Fibroblast of skin of back (primary cell): ENCODE data around the gene DTNA.

ENCODE experiments used
- DNase-seq: peaks from one replicate; pipeline ENCODE4 v3.0.0-alpha.2; 2013

Gene DTNA

DNA sequence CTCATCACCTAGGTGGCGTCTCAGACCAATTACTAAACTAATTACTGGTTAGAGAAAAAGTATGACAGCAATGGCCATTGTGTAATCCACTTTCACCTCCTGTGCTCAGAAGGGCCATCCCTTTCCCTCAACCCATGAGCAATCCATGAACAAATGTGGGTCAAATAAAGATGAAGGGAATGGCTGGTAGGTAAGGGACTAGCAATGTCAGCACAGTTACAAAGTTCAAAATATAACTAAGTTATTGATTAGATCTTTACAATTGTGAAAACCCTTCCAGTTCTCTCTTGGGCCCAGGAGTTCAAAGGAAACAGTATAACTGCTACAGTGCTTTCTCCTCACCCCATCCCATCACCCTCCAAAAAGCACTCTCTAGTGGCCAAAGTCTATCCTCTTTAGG is 98.3 kb downstream of the DTNA start:
- no peak for DNase-seq

- peak; percentile 18 for DNase-seq
Measured at GRCh38 chr18:34809451-34810072, 99.5 kb downstream of the DTNA start.

- DNase-seq, result no peak
Measured at GRCh38 chr18:34816183-34816582, 106.1 kb downstream of the DTNA start.

- DNase-seq, result no peak
Measured at GRCh38 chr18:34817636-34818035, 107.5 kb downstream of the DTNA start.

GRCh38 chr18:34818064-34818463 is 108.0 kb downstream of the DTNA start:
- DNase-seq, result no peak

DNA sequence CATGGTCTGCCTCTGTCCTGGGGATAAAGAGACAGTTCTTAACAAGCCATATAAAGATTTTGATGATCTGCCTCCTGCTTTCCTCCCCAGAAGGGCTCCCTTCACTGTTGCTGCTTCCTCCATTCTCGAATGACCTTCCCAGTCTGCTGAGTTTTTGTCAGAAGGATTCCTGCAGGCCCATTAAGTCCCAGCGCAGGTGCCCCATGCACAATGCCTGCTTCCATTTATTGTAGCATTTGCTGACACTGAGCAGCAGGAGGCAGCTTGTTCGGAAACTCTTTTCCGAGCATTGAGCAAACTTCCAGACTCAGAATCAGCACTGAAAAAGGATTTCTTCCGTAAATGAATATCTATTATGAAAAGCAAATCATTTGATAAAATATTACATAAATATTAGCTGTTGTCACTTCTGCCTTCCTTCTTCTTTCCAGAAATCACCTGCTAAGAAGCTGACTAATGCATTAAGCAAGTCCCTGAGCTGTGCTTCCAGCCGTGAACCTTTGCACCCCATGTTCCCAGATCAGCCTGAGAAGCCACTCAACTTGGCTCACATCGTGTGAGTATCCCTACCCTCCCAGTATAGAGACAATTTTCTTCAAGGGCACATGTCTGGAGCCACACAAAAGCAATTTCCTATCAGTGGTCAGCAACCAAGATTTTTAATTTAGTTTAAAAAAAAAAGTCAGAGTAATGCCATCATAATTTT is 110.4 kb downstream of the DTNA start:
- DNase-seq, result no peak

DNA sequence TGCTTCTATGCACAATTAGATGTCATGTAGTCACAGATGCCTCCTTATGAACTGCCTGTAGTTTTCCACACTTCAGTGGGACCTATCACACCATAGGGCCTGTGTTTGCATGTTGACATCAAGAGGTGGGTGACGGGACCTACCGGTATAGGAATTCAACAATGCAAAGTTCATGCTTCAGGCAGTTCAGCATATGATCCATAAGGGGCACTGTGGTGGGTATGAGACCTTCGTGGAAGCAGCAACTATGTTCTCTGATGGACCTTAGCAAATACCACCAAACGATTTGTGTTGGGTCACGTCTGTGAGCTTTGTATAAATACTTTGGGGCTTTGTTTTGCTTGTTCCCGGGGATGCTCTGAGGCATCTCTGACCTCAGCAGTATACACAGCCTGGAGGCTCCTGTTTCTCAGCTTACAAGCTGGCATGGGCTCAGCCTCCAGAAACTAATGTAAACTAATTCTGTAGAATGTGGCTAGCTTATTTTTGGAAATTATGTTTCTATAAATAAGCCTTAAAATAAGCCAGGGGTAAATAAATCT is 111.6 kb downstream of the DTNA start:
- peak; percentile 45 for DNase-seq

- DNase-seq, result no peak
Measured at GRCh38 chr18:34828093-34828492, 118.0 kb downstream of the DTNA start.

DNA sequence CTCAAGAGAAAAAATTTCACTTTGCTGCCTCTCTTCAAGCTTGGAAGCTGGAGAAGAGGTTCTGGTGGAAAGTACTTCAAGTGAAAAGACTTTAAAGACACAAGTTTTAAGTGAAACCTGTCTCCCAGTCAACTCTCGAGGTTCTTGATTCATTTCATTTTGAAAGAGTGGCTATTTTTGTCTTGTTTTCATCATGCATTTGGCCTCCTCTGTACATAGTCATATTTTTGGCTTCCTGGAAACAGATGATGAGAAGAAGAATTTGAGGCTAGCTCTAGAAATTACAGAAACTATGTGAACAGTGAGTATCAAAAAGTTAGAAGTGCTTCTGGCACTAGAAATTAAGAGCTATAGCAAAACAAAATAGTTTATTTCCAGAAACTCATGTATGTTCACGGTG is 124.8 kb downstream of the DTNA start:
- peak; percentile 48 for DNase-seq

DNA sequence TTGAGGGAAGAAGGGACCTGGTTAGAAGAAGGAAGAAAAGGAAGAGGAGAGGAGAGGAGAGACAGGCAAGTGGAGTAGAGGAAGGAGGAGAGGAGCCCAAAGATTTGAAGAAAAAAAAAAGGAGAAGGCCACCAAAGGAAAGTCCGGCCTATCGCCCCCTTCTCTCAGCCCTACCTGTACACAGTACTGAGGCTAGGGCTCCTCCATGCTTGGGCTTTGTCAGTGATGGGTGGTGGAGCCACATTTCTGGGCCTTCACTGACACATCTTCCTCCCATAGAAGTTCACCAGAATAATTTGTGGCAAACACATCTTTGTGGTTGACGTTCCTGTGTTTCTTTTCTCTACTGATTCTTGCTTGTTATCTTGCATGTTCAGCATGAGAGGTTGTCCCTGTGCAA is 125.4 kb downstream of the DTNA start:
- no peak for DNase-seq

GRCh38 chr18:34837769-34838272 is 127.7 kb downstream of the DTNA start:
- no peak for DNase-seq

DNA sequence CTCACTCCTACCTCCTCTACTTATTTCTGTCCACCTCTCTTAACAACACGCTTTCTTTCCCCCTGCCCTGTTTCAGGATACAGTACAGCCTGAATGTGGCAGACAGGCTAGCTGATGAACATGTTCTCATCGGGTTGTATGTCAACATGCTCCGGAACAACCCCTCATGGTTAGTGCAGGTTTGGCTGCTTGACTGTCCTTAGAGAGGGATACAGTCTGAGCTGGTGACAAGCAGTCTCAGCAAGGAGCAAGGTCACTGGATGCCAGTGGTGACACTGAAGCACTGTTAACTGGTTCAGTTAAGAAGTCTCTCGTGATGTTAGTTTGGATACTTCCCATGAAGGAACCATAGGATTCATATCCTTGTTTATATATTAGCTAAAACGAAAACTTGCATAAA is 128.6 kb downstream of the DTNA start:
- no peak for DNase-seq

- no peak for DNase-seq
Measured at GRCh38 chr18:34840256-34840826, 130.2 kb downstream of the DTNA start.

GRCh38 chr18:34841891-34842290 is 131.8 kb downstream of the DTNA start:
- DNase-seq, result no peak

- DNase-seq, result no peak
Measured at GRCh38 chr18:34844072-34844471, 134.0 kb downstream of the DTNA start.

GRCh38 chr18:34844732-34845459 is 134.8 kb downstream of the DTNA start:
- no peak for DNase-seq

DNA sequence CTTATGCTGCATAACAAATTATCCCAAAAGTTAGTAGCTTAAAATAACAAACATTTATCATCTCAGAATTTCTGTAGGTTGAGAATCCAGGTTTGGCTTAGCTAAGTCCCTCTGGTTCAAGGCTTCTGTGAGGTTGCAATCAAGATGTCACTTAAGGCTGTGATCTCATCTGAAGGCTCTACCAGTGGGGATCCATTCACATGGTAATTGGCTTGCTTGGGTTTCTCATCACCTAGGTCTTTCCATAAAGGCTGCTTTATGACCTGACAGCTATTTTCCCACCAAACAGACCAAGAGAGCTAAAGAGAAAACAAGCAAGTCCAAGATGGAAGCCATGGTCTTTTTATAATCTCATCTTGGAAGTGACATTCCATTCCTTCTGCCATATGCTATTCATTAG is 137.3 kb downstream of the DTNA start:
- no peak for DNase-seq

DNA sequence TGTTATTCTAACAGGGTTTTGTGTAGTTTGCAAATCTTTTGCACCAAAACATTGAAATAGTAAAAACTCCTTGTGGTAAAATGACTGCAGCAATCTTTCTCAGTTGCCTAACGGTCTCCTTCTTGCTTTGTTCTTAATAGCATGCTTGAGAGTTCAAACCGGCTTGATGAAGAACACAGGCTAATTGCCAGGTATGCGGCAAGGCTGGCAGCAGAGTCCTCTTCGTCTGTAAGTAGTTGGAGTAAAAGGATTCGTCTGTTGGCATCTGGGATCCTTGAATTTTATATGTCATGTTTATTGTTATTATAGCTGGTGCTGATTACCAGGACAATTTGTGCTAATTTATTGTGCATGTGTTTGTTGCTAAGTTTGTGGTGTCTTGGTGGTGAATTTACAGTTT is 138.1 kb downstream of the DTNA start:
- DNase-seq, result no peak

DNA sequence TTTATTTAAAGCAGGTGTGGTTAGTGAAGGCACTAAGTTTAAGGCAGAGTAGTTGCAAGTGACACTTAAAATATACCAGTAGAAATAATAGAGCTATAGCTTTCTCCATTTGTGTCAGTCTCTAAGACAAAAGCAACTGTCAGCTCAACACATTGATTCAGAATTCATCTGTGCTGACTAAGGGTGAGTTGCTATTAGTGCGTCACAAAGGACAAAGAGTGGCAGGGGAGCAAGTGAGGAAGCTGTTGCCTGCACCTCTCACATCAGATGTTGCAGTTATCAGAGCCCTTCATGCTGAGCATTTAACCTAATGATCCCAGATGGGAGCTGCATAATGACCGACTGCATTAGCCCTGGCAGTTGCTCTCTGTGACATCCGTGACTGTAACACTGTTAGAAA is 138.6 kb downstream of the DTNA start:
- no peak for DNase-seq

GRCh38 chr18:34857320-34857719 is 147.2 kb downstream of the DTNA start:
- no peak for DNase-seq

- DNase-seq, result no peak
Measured at GRCh38 chr18:34858188-34858587, 148.1 kb downstream of the DTNA start.

DNA sequence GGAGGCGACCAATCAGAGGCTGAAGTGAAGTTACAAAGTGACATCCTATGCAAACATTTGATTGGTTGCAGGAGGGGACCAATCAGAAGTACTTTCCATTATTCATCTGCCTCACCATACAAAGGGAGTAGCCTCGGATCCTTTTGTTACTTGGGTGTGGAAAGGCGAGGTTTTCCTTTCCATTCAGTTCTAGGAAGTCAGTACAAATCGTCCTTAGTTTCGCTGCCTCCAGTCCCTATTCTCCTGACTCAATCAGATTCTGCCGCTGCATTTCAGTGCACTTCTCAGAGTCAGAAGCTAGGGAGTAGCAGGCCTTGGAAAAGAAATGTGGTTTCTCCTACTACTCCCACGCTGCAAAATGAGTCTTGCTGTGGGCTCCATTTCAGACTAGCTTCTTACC is 149.4 kb downstream of the DTNA start:
- no peak for DNase-seq

DNA sequence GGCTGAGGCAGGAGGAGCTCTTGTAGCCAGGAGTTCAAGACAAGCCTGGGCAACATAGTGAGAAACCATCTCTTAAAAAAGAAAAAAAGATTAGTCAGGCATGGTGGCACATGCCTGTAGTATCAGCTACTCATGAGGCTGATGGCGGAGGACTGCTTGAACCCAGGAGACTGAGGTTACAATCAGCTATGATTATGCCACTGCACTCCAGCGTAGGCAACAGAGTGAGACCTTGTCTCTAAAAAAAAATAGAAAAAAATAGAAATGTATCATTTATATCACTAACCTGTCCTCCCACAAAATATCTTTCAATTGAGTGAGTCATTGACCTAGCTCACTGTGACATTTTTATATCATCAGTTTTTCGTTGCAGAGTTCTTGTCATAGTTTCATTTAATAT is 152.5 kb downstream of the DTNA start:
- DNase-seq, result no peak
